ENCODE measurements around the gene ZCCHC7. TPM values are rescaled to one million over a fixed set of nuclear protein-coding genes. Genes with fewer than 3 reads are reported as not detected.

Gene ZCCHC7
- total RNA-seq, 1 experiment from 2014 or later, result 31.2 TPM

DNA sequence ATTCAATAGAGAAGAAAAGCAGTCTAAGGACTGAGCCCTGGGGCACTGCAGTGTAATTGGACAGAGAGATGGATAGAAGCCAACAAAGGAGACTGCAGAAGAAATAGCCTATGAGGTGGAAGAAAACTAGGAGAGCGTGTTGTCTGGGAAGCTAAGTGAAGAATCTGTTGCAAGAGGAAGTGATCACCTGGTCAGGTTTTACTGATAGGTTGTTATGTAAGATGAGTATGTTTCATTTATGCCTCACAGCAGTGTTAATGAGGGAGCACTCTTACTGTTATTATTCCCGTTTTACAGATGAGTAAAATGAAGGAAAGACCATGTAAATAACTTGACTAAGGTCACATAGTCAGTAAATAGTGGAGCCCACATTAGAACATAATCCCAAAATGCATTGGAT, 222.1 kb downstream of the ZCCHC7 start (continued):
- no peak for TF ChIP-seq EZH2phosphoT487 (IDR thresholded peaks at IDR 0.05; ENCODE audit: borderline replicate concordance)
- no peak for TF ChIP-seq EZH2 (IDR thresholded peaks at IDR 0.05)
- TF ChIP-seq EGR1 (IDR thresholded peaks at IDR 0.05; ENCODE audit: low read depth), result no peak
- TF ChIP-seq, protein P1, sequence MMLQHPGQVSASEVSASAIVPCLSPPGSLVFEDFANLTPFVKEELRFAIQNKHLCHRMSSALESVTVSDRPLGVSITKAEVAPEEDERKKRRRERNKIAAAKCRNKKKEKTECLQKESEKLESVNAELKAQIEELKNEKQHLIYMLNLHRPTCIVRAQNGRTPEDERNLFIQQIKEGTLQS (IDR thresholded peaks at IDR 0.05), result no peak
- no peak for TF ChIP-seq SIN3A (IDR thresholded peaks at IDR 0.05; ENCODE audit: low read depth)
- no peak for TF ChIP-seq FOSL1 (IDR thresholded peaks at IDR 0.05; ENCODE audit: low read depth)
- no peak for TF ChIP-seq YY1 (IDR thresholded peaks at IDR 0.05; ENCODE audit: extremely low read depth, insufficient replicate concordance, low read depth, low read length)
- no peak for TF ChIP-seq JUND (IDR thresholded peaks at IDR 0.05)
- no peak for TF ChIP-seq CBX3 (IDR thresholded peaks at IDR 0.05; ENCODE audit: low read depth)

DNA sequence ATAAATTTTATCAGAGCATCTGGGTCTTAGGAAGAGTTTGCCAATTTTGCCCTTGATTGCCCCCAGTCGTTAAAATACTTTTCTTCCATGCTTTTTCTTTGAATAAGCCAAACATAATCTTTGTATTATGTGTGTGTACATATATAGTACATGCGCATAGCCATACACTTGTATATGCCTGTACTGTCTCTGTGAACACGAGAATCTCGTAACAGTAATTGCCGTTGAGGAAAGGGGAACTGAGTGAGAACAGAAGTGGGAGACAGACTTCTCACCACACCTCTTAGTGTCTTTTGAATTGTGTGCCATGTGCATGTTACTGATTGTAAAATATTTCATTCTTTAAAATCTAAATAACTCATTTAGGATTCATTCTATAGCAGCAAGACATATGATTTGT, 222.5 kb downstream of the ZCCHC7 start:
- TF ChIP-seq ELF1 (IDR thresholded peaks at IDR 0.05; ENCODE audit: borderline replicate concordance, low read depth) (no peak), JUND (IDR thresholded peaks at IDR 0.05) (no peak)
- TF ChIP-seq, protein P2, sequence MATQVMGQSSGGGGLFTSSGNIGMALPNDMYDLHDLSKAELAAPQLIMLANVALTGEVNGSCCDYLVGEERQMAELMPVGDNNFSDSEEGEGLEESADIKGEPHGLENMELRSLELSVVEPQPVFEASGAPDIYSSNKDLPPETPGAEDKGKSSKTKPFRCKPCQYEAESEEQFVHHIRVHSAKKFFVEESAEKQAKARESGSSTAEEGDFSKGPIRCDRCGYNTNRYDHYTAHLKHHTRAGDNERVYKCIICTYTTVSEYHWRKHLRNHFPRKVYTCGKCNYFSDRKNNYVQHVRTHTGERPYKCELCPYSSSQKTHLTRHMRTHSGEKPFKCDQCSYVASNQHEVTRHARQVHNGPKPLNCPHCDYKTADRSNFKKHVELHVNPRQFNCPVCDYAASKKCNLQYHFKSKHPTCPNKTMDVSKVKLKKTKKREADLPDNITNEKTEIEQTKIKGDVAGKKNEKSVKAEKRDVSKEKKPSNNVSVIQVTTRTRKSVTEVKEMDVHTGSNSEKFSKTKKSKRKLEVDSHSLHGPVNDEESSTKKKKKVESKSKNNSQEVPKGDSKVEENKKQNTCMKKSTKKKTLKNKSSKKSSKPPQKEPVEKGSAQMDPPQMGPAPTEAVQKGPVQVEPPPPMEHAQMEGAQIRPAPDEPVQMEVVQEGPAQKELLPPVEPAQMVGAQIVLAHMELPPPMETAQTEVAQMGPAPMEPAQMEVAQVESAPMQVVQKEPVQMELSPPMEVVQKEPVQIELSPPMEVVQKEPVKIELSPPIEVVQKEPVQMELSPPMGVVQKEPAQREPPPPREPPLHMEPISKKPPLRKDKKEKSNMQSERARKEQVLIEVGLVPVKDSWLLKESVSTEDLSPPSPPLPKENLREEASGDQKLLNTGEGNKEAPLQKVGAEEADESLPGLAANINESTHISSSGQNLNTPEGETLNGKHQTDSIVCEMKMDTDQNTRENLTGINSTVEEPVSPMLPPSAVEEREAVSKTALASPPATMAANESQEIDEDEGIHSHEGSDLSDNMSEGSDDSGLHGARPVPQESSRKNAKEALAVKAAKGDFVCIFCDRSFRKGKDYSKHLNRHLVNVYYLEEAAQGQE (IDR thresholded peaks at IDR 0.05; ENCODE audit: low read depth), result no peak
- TF ChIP-seq, protein P3, sequence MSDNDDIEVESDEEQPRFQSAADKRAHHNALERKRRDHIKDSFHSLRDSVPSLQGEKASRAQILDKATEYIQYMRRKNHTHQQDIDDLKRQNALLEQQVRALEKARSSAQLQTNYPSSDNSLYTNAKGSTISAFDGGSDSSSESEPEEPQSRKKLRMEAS (IDR thresholded peaks at IDR 0.05), result no peak
- Histone ChIP-seq H3K79me2 (ENCODE audit: insufficient read depth, low read length) (no peaks in the 10 kb centered on the region), H2AFZ (ENCODE audit: low read depth, low read length, poor library complexity, severe bottlenecking) (no peak overlapping the region), H3K9ac (ENCODE audit: low read length) (no peak overlapping the region), H3K27ac (ENCODE audit: low read depth, low read length) (no peak overlapping the region), H3K4me1 (ENCODE audit: control insufficient read depth in 1 of 2, insufficient read depth in 2 of 2, low read length in 2 of 2) (no peaks in the 10 kb centered on the region), H4K20me1 (ENCODE audit: insufficient read depth) (no peaks in the 10 kb centered on the region), H3K27me3 (ENCODE audit: insufficient read depth, low read length) (no peaks in the 10 kb centered on the region), H3K9me3 (ENCODE audit: control insufficient read depth in 1 of 2, insufficient read depth in 1 of 2, low read depth in 1 of 2, low read length in 2 of 2) (no peaks in the 10 kb centered on the region), H3K9me2 (ENCODE audit: insufficient read depth) (no peaks in the 10 kb centered on the region), H3K4me2 (ENCODE audit: low read length) (no peak overlapping the region), H3K4me3 (replicated peaks in 1 of 2; ENCODE audit: low read depth in 1 of 2, low read length in 2 of 2) (no peak overlapping the region), H3K36me3 (ENCODE audit: control insufficient read depth in 1 of 2, insufficient read depth in 2 of 2, low read length in 2 of 2) (no peaks in the 10 kb centered on the region)
- no peak for ATAC-seq
- CTCF ChIA-PET, result no interaction called here
- RAD21 ChIA-PET (ENCODE audit: low non-redundant PET in 1 of 2, low total read pairs in 2 of 2, uncharacterized antibody in 2 of 2, unreplicated experiment in 2 of 2), result no interaction called here
- intact Hi-C loops (cut with micrococcal nuclease), result no loop called here
- POLR2A ChIA-PET, result no interaction called here
- BruUV-seq (replicated peaks), result no TSS peak
- DNase-seq (ENCODE audit: low read depth, low spot score), result no peak

Data from HCT116 (cell line).